GM12892 (cell line): Measurements from ENCODE around the gene CERS6.

Experiments used
- POLR2A ChIP-seq: IDR thresholded peaks from 2 replicates; pipeline ENCODE4 v1.6.1; 2011; ENCODE audit warnings: low read depth, low read length, control low read depth
- POLR2AphosphoS5 ChIP-seq: IDR thresholded peaks from 2 replicates; pipeline ENCODE4 v1.6.1; 2011; ENCODE audit warnings: low read depth, low read length, control low read depth

DNA sequence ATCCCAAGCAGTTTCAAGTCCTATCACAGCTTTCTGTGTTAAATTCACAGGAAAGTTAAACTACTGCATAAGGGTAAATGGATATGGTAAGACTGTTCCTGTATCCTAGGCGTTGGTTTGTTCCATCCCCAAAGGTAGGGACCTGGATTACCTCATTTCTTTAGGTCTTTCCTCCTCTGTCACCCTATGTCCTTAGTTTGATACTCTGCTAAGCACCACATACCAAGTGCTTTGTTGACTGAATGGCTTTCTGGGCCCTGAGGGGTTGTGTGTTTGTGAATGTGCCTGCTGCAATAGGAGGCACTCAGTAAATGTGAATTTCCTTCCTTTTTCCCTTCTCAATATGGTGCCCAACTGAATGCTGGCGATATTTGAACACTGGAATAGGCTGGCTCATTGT lies 354.2 kb downstream of the CERS6 start:
- TF ChIP-seq POLR2A (no peak), POLR2AphosphoS5 (no peak)
